NT2/D1 (cell line): ENCODE measurements around the gene HELB.

ENCODE experiments used
- YY1 ChIP-seq: IDR thresholded peaks from 2 replicates; pipeline ENCODE4 v1.6.1; 2011; ENCODE audit not compliant: insufficient read length, insufficient read depth
- ZNF274 ChIP-seq: IDR thresholded peaks from 2 replicates; pipeline ENCODE4 v1.6.1; 2011; ENCODE audit warnings: mild to moderate bottlenecking, low read depth, low read length

GRCh38 chr12:66341126-66341525 is 38.8 kb downstream of the HELB start:
- TF ChIP-seq ZNF274 (no peak), YY1 (no peak)
